Psoas muscle (tissue), 8 donors: Measurements from ENCODE around the gene IFIT3. TPM values are rescaled to one million over a fixed set of nuclear protein-coding genes. Genes with fewer than 3 reads are reported as not detected.

Source experiments
- ATAC-seq, 4 donors: fragments of 200-7000 bp; cut with Tn5 transposase; one replicate each; pipeline ENCODE4 v1.9.1; 2020; ENCODE audit warnings: moderate library complexity in 3 of 4, mild to moderate bottlenecking in 2 of 4
- DNase-seq, 2 donors: peaks; one replicate each; pipeline ENCODE4 v3.0.0-alpha.2; 2020
- H3K27ac ChIP-seq: fragments of 200-600 bp; one replicate; pipeline ENCODE4 v1.8.0; 2022
- H3K27me3 ChIP-seq, 3 donors: fragments of 200-600 bp in 1 of 3; one replicate each; pipeline versions ENCODE4 v1.6.1 to v1.8.0; 2013 to 2022; ENCODE audit warnings: low read length in 2 of 3, mild to moderate bottlenecking in 2 of 3, moderate library complexity in 1 of 3; ENCODE audit not compliant: insufficient read depth in 3 of 3
- H3K36me3 ChIP-seq, 2 donors: fragments of 200-600 bp in 1 of 2; one replicate each; pipeline versions ENCODE4 v1.6.1 to v1.8.0; 2013 to 2022; ENCODE audit warnings: low read depth in 1 of 2, mild to moderate bottlenecking in 1 of 2, moderate library complexity in 1 of 2; ENCODE audit not compliant: insufficient read depth in 1 of 2
- H3K4me1 ChIP-seq: fragments of 200-600 bp; one replicate; pipeline ENCODE4 v1.8.0; 2022
- H3K4me3 ChIP-seq: fragments of 200-600 bp; one replicate; pipeline ENCODE4 v1.8.0; 2022; ENCODE audit warnings: mild to moderate bottlenecking
- H3K9me3 ChIP-seq: fragments of 200-600 bp; one replicate; pipeline ENCODE4 v1.8.0; 2022
- WGBS, 3 donors: extraction: QIAGEN DNeasy Blood & Tissue Kit; methylation state at CpG; one replicate each; pipeline versions ENCODE4 v1.1.6 to v1.1.7; 2013; 5-methylcytosine and 5-hydroxymethylcytosine counted together
- intact Hi-C, 2 donors: fragments of 100-400 bp; cut with DNase I; formaldehyde crosslinking; loops; one replicate each; pipeline versions ENCODE4 v1.11.0 to v1.14.2; 2022
- polyA plus RNA-seq, 3 donors: library from polyadenylated mRNA; stranded (reverse); fragments of 200-250 nt; gene quantifications; one replicate each; pipeline ENCODE4 v1.2.3, GENCODE V29; 2013
- total RNA-seq, 4 donors: library from RNA; stranded (reverse); fragmentation: NEBNext Ultra II Directional in 2 of 4; extraction: Animal tissue kit (Norgen Biotek cat#: 25700) in 2 of 4; gene quantifications; one replicate each; pipeline versions ENCODE4 v1.2.1 to v1.2.4, GENCODE V29; 2021 to 2023
- TF ChIP-seq, protein P1 (sequence below): fragments of 200-600 bp; IDR thresholded peaks from one replicate; pipeline ENCODE4 v1.8.0; 2022; ENCODE audit warnings: antibody characterized with exemption
- donor health status: healthy with polysubstance abuse.
- donor health status: DM: no; HTN: no; CAD: no; lungs with moderate emphysema.
- donor health status: Bipolar disorder and iron deficiency.
- donor health status: healthy.
- donor health status: DM: yes; HTN: yes; CAD: no.
- donor health status: DM: no; HTN: no; CAD: no.
- donor health status: DM: no; HTN: no; CAD: no.
- donor health status: DM: yes; HTN: yes; CAD: no.

IFIT3 gene
- total and polyA plus RNA-seq, 7 donors, result 2.0 to 7.1 (median 4.6) TPM

DNA sequence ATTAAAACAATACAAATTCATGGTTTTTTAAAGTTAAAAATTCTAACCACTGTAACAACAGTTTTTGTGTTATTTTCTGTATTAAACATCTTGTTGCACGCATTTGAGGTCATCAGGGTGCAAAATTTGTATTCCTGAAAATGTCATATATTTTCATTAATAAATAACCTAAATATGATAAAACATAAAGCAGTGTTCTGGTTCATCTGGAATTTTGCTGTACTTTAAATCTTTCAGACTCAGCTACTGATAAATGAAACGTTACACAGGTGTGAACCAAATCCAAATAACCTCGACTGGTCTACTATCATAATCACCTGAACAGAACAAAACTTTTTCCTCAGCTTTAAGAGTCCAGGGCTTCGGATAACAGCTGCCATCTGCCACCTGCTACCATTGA, 19.1 kb upstream of the IFIT3 start:
- H3K27me3 ChIP-seq, result no peaks in the 10 kb centered on the region
- H3K4me1 ChIP-seq, result no peaks in the 10 kb centered on the region
- ATAC-seq, result no peak
- no peak overlapping the region for H3K27ac ChIP-seq
- DNase-seq, result no peak
- TF ChIP-seq, protein P1, sequence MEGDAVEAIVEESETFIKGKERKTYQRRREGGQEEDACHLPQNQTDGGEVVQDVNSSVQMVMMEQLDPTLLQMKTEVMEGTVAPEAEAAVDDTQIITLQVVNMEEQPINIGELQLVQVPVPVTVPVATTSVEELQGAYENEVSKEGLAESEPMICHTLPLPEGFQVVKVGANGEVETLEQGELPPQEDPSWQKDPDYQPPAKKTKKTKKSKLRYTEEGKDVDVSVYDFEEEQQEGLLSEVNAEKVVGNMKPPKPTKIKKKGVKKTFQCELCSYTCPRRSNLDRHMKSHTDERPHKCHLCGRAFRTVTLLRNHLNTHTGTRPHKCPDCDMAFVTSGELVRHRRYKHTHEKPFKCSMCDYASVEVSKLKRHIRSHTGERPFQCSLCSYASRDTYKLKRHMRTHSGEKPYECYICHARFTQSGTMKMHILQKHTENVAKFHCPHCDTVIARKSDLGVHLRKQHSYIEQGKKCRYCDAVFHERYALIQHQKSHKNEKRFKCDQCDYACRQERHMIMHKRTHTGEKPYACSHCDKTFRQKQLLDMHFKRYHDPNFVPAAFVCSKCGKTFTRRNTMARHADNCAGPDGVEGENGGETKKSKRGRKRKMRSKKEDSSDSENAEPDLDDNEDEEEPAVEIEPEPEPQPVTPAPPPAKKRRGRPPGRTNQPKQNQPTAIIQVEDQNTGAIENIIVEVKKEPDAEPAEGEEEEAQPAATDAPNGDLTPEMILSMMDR, result no peak
- WGBS, 3 donors, result 86 to 94% (median 88%) methylated on average over 4 of the region's 4 CpGs
- intact Hi-C loops, result no loop called here
- H3K4me3 ChIP-seq, result no peak overlapping the region
- H3K9me3 ChIP-seq, result no peaks in the 10 kb centered on the region
- H3K36me3 ChIP-seq, result no peaks in the 10 kb centered on the region

DNA sequence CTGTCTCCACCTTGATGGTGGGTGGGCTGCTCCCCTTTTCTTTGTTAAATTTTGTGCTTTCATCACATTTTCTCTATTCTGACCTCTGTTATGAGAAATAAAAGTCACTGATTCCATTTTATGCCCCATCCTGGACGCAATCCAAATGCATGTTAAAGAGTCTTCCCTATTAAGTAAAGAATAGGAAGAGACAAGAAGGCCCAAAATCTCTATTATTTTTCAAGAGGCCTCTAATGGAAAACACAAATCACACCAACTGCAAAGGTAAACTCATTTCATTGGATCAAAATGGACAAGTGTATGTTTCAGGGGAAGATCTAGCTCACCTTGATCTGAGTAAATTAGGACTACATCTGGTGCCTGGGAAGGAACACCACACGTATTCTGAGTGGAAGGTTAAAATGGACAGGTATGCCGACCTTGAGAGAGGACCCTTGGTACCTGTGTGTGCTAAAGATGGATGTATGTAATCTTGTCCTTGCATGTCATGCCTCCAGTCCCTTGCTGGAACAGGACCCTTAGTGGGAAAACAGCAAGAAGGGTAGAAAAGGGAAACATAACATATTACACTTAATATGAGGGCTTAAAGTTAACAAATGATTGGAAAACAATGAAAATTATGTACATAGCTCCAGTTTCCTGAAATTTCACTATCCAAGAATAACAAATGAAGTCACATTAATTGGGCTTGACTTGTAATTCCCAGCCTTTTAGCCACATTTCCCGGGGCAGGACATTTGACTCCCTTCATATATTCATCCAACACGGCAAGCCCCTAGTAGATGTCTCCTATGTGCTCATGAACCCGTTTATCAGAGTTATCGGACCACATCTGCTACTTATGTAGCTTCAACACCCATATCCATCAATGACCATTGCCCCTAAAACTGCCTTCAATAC, 18.4 kb upstream of the IFIT3 start:
- no peaks in the 10 kb centered on the region for H3K36me3 ChIP-seq
- TF ChIP-seq, protein P1, result no peak
- no peaks in the 10 kb centered on the region for H3K27me3 ChIP-seq
- no peak for DNase-seq
- intact Hi-C loops, result no loop called here
- H3K4me3 ChIP-seq, result no peak overlapping the region
- no peaks in the 10 kb centered on the region for H3K4me1 ChIP-seq
- no peak for ATAC-seq
- no peaks in the 10 kb centered on the region for H3K9me3 ChIP-seq
- H3K27ac ChIP-seq, result no peak overlapping the region
- WGBS, 3 donors, result 90 to 92% (median 91%) methylated on average over 7 of the region's 7 CpGs

DNA sequence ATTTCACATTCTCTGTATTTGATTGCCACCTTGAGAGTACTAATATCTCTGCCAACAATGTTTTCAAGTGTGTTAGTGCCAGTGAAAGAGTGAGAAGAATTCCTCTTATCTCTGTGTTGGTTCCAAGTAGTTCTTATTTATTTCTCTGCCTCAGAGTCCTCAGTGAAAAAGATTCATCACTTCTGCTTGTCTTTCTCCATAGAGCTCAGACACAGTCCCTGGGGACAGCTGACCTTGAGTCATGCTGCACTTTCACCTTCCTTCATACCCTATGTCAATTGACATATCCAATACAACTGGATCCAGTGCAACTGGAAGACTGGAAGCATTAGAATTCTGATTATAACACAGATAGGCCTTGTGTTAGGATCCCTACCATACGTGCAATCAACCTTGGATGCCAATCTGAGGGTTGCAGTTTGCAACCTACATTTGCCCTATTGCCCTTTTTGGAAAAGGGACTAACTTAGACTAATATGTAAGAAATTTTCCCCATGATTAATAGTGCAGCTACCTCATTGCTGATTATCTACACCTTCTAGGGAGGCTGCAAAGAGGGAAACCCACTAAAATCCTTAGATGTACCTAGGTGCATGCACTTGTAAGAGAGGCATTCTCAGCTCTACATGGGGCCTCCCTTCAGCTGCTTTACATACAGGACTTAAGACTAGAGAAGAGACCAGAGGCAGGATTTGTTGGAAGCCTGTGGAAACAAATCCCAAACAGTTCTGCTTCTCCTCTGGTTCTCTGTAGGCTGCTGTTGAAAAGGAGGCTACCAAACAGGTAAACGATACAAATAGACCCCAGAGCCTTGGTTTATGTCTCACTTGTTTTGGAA, 17.5 kb upstream of the IFIT3 start:
- DNase-seq, result no peak
- no peaks in the 10 kb centered on the region for H3K9me3 ChIP-seq
- no peaks in the 10 kb centered on the region for H3K27me3 ChIP-seq
- no peaks in the 10 kb centered on the region for H3K4me1 ChIP-seq
- H3K27ac ChIP-seq, result no peak overlapping the region
- intact Hi-C loops, result no loop called here
- no peak for ATAC-seq
- H3K36me3 ChIP-seq, result no peaks in the 10 kb centered on the region
- no peak overlapping the region for H3K4me3 ChIP-seq
- 73 to 98% (median 92%) methylated on average over 2 of the region's 2 CpGs for WGBS, 3 donors
- TF ChIP-seq, protein P1, result no peak

DNA sequence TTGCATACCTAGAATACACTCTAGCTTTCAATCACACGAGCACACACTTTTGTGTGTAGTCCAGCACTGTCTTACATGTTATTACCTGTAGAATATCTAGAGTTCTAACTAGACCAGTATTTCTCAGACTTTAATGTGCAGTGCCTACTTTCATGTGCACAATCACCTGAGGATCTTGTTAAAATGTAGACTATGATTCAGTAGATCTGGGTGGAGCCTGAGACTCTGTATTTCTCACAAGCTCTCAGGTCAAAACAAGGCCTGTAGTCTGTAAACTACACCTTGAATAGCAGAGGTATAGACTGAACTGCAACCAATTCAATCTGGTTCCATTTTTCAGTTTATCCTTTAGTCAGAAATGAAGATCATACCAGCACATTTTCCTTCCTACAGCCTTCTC, 14.8 kb upstream of the IFIT3 start:
- H3K27me3 ChIP-seq, result no peaks in the 10 kb centered on the region
- no peaks in the 10 kb centered on the region for H3K4me1 ChIP-seq
- DNase-seq (no peak), ATAC-seq (no peak)
- intact Hi-C loops, result no loop called here
- H3K36me3 ChIP-seq, result no peaks in the 10 kb centered on the region
- H3K9me3 ChIP-seq, result peaks cover under 1% of the 10 kb centered on the region
- H3K27ac ChIP-seq, result no peak overlapping the region
- 77 to 89% (median 78%) methylated on average over 1 of the region's 1 CpG for WGBS, 3 donors
- no peak overlapping the region for H3K4me3 ChIP-seq
- TF ChIP-seq, protein P1, result no peak
